ENCODE data around the gene SPOCK1. TPM values are rescaled to one million over a fixed set of nuclear protein-coding genes. Genes with fewer than 3 reads are reported as not detected.

The SPOCK1 gene
- polyA plus RNA-seq, 2 of the 4 experiments (the other 2 are of a cell fraction): 28.9 to 40.8 TPM

DNA sequence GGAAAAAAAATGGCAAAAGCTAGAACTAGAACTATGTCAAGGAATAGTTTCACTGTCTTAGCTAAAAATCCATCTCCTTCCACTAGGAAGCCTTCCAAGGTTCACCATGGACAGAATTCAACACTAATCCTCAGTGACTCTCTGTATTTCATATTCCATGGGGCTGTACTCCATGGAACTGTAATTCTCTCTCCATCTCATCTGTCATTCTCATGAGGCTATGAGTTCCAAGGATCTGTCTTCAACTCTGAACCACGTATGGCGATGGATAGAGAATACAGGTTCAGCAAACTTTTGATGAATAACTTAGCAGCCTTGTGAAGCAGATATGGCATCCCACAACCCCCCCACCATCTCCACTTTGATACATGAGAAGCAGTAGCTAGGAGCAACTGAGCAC, 184.0 kb downstream of the SPOCK1 start:
- Histone ChIP-seq H3K27ac (no peak overlapping the region), H3K4me2 (no peak overlapping the region), H3K4me1 (peaks cover 21% of the 10 kb centered on the region), H3K4me3 (no peak overlapping the region), H3K9me3 (no peaks in the 10 kb centered on the region)
- TF ChIP-seq SREBF2 (IDR thresholded peaks at IDR 0.05) (no peak), JUN (IDR thresholded peaks at IDR 0.05) (no peak), FOXS1 (CRISPR knock-in tag; IDR thresholded peaks at IDR 0.05) (no peak), HOXB13 (CRISPR knock-in tag; IDR thresholded peaks at IDR 0.05; ENCODE audit: low read depth) (no peak), SMC3 (IDR thresholded peaks at IDR 0.05) (no peak), NR3C1 (IDR thresholded peaks at IDR 0.05) (no peak), CEBPB (IDR thresholded peaks at IDR 0.05) (no peak), RFX5 (IDR thresholded peaks at IDR 0.05) (no peak), EP300 (IDR thresholded peaks at IDR 0.05) (no peak), JUNB (IDR thresholded peaks at IDR 0.05) (no peak)
- TF ChIP-seq, protein P1, sequence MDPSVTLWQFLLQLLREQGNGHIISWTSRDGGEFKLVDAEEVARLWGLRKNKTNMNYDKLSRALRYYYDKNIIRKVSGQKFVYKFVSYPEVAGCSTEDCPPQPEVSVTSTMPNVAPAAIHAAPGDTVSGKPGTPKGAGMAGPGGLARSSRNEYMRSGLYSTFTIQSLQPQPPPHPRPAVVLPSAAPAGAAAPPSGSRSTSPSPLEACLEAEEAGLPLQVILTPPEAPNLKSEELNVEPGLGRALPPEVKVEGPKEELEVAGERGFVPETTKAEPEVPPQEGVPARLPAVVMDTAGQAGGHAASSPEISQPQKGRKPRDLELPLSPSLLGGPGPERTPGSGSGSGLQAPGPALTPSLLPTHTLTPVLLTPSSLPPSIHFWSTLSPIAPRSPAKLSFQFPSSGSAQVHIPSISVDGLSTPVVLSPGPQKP (IDR thresholded peaks at IDR 0.05; ENCODE audit: low read depth, low read length): no peak
- TF ChIP-seq, protein P2, sequence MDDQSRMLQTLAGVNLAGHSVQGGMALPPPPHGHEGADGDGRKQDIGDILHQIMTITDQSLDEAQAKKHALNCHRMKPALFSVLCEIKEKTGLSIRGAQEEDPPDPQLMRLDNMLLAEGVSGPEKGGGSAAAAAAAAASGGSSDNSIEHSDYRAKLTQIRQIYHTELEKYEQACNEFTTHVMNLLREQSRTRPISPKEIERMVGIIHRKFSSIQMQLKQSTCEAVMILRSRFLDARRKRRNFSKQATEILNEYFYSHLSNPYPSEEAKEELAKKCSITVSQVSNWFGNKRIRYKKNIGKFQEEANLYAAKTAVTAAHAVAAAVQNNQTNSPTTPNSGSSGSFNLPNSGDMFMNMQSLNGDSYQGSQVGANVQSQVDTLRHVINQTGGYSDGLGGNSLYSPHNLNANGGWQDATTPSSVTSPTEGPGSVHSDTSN (IDR thresholded peaks at IDR 0.05): no peak
- WGBS (ENCODE audit: missing lambda C conversion rate): 96% methylated on average over 2 of the region's 2 CpGs
- FAIRE-seq: no peak
- ChIA-PET CTCF (interaction anchor here (0.7 to 2.8 kb wide), 5 partner anchors 14 to 184 kb away, joined by 3 to 11 read pairs (median 4); partner anchors contain the start of gene SPOCK1), POLR2A (no interaction called here)
- DNase-seq (ENCODE audit: low read depth in 1 of 2, low spot score in 1 of 2): no peak
- ATAC-seq: no peak

DNA sequence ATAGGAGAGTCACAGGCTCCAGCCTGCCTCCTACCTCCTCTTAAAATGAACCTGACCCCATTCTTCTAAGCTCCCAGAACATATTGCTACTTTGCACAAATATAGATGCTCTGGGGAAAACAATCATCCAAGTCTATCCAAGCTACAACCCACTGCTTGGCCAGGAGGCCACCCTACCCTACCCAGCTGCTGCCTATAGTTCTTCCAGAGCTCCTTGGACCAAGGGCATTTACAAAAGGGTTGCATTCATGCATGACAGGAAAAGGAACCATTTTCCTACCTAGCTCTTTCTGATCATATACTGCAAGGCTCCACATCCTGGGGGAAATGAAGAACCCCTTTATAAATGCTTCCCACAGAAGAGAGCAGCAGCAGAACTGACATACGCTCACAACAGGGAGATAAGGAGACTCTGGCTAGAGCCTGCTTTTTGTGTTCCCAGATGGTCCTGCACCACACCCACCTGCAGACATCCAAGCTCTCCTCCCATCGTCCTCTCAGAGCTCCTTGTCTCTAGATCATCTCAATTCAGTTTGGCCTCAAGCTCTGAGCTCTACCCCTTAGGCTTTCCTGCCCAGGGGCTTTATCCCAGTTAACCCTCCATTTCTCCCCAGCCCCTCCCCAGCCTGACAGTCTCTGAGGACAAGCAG, 185.5 kb downstream of the SPOCK1 start:
- Histone ChIP-seq H3K27ac (no peak overlapping the region), H3K9me3 (no peaks in the 10 kb centered on the region), H3K4me3 (no peak overlapping the region), H3K4me1 (peaks cover 30% of the 10 kb centered on the region), H3K4me2 (no peak overlapping the region)
- WGBS (ENCODE audit: missing lambda C conversion rate): 72% methylated on average over 2 of the region's 2 CpGs
- DNase-seq (ENCODE audit: low read depth in 1 of 2, low spot score in 1 of 2) (no peak), FAIRE-seq (no peak), ATAC-seq (no peak)
- TF ChIP-seq POLR2AphosphoS2 (conservative IDR thresholded peaks at IDR 0.05; ENCODE audit: low read length) (no peak), TFCP2L1 (CRISPR knock-in tag; IDR thresholded peaks at IDR 0.05) (no peak), HEYL (CRISPR knock-in tag; IDR thresholded peaks at IDR 0.05) (no peak), CBX2 (IDR thresholded peaks at IDR 0.05; ENCODE audit: borderline replicate concordance, low read depth) (no peak), ESRRA (IDR thresholded peaks at IDR 0.05; ENCODE audit: borderline replicate concordance, low read length) (no peak), HOXA7 (CRISPR knock-in tag; IDR thresholded peaks at IDR 0.05) (no peak), ZFP36 (IDR thresholded peaks at IDR 0.05; ENCODE audit: borderline replicate concordance, partially characterized antibody) (no peak), CEBPB (IDR thresholded peaks at IDR 0.05) (no peak), RFX5 (IDR thresholded peaks at IDR 0.05) (no peak), POLR2A (IDR thresholded peaks at IDR 0.05; ENCODE audit: low read length) (no peak), RARB (CRISPR knock-in tag; IDR thresholded peaks at IDR 0.05) (no peak), RNF2 (IDR thresholded peaks at IDR 0.05; ENCODE audit: borderline replicate concordance, low read depth) (no peak)
- TF ChIP-seq, protein P3, sequence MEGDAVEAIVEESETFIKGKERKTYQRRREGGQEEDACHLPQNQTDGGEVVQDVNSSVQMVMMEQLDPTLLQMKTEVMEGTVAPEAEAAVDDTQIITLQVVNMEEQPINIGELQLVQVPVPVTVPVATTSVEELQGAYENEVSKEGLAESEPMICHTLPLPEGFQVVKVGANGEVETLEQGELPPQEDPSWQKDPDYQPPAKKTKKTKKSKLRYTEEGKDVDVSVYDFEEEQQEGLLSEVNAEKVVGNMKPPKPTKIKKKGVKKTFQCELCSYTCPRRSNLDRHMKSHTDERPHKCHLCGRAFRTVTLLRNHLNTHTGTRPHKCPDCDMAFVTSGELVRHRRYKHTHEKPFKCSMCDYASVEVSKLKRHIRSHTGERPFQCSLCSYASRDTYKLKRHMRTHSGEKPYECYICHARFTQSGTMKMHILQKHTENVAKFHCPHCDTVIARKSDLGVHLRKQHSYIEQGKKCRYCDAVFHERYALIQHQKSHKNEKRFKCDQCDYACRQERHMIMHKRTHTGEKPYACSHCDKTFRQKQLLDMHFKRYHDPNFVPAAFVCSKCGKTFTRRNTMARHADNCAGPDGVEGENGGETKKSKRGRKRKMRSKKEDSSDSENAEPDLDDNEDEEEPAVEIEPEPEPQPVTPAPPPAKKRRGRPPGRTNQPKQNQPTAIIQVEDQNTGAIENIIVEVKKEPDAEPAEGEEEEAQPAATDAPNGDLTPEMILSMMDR (IDR thresholded peaks at IDR 0.05): no peak
- TF ChIP-seq, protein P2 (IDR thresholded peaks at IDR 0.05): no peak
- TF ChIP-seq, protein P4, sequence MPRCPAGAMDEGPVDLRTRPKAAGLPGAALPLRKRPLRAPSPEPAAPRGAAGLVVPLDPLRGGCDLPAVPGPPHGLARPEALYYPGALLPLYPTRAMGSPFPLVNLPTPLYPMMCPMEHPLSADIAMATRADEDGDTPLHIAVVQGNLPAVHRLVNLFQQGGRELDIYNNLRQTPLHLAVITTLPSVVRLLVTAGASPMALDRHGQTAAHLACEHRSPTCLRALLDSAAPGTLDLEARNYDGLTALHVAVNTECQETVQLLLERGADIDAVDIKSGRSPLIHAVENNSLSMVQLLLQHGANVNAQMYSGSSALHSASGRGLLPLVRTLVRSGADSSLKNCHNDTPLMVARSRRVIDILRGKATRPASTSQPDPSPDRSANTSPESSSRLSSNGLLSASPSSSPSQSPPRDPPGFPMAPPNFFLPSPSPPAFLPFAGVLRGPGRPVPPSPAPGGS (IDR thresholded peaks at IDR 0.05): no peak
- CTCF ChIA-PET: interaction anchor here (1.0 to 2.8 kb wide), 6 partner anchors 23 to 509 kb away, joined by 3 to 11 read pairs (median 4); partner anchors contain the start of gene SPOCK1
- POLR2A ChIA-PET: no interaction called here
